ENCODE results near the gene EML3. TPM values are rescaled to one million over a fixed set of nuclear protein-coding genes. Genes with fewer than 3 reads are reported as not detected.

EML3 gene
- polyA plus RNA-seq, 1 donor from 2014 or later = 0.38 TPM

DNA sequence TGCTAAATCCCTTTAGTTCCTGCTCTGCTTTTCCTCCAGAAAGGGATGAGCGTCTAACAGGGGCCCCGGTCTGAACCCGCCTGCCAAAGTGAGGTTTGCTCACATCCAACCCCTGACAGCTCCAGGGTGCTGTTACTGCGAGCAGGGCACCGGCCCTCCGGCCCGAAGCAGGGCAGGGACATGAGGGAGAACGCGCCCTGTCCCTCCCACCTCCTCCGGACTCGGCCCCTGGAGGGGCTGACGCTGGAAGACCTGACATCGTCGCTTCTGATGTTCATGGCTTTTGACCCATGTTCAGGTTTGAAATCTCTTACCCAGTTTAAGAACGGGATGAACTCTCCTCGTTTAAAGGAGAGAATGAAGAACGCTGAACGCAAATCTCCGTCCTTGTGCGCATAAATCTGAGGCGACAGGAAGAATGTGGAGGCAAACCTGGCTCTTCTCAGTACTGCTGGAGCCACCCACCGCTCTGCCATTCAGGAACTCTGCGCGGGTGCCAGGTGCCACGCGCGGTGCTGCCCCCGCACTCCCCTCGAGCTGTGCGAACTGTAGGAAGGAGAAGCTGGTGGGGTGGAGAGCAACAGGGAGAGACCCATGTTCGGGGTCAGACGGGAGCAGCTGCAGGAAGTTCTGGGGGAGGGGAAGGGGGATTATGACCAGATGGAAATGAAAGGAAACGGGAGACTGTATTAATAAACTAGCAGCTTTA is 38.1 kb downstream of the EML3 start:
- H3K36me3 ChIP-seq (ENCODE audit: insufficient read depth, low read length) = no peaks in the 10 kb centered on the region
- peak overlapping the region; percentile 73 for H2AFZ ChIP-seq (ENCODE audit: low read depth, low read length)
- TF ChIP-seq, protein P1, sequence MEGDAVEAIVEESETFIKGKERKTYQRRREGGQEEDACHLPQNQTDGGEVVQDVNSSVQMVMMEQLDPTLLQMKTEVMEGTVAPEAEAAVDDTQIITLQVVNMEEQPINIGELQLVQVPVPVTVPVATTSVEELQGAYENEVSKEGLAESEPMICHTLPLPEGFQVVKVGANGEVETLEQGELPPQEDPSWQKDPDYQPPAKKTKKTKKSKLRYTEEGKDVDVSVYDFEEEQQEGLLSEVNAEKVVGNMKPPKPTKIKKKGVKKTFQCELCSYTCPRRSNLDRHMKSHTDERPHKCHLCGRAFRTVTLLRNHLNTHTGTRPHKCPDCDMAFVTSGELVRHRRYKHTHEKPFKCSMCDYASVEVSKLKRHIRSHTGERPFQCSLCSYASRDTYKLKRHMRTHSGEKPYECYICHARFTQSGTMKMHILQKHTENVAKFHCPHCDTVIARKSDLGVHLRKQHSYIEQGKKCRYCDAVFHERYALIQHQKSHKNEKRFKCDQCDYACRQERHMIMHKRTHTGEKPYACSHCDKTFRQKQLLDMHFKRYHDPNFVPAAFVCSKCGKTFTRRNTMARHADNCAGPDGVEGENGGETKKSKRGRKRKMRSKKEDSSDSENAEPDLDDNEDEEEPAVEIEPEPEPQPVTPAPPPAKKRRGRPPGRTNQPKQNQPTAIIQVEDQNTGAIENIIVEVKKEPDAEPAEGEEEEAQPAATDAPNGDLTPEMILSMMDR (IDR thresholded peaks at IDR 0.05; ENCODE audit: poor library complexity, severe bottlenecking) = no peak
- TF ChIP-seq POLR2AphosphoS5 (IDR thresholded peaks at IDR 0.05) (no peak), EP300 (conservative IDR thresholded peaks at IDR 0.05; ENCODE audit: poor library complexity, severe bottlenecking) (no peak), MXI1 (conservative IDR thresholded peaks at IDR 0.05; ENCODE audit: poor library complexity, severe bottlenecking) (no peak), TAF1 (IDR thresholded peaks at IDR 0.05; ENCODE audit: low read depth) (no peak), RAD21 (conservative IDR thresholded peaks at IDR 0.05) (no peak), SMC3 (conservative IDR thresholded peaks at IDR 0.05; ENCODE audit: poor library complexity) (no peak)
- TF ChIP-seq, protein P2, sequence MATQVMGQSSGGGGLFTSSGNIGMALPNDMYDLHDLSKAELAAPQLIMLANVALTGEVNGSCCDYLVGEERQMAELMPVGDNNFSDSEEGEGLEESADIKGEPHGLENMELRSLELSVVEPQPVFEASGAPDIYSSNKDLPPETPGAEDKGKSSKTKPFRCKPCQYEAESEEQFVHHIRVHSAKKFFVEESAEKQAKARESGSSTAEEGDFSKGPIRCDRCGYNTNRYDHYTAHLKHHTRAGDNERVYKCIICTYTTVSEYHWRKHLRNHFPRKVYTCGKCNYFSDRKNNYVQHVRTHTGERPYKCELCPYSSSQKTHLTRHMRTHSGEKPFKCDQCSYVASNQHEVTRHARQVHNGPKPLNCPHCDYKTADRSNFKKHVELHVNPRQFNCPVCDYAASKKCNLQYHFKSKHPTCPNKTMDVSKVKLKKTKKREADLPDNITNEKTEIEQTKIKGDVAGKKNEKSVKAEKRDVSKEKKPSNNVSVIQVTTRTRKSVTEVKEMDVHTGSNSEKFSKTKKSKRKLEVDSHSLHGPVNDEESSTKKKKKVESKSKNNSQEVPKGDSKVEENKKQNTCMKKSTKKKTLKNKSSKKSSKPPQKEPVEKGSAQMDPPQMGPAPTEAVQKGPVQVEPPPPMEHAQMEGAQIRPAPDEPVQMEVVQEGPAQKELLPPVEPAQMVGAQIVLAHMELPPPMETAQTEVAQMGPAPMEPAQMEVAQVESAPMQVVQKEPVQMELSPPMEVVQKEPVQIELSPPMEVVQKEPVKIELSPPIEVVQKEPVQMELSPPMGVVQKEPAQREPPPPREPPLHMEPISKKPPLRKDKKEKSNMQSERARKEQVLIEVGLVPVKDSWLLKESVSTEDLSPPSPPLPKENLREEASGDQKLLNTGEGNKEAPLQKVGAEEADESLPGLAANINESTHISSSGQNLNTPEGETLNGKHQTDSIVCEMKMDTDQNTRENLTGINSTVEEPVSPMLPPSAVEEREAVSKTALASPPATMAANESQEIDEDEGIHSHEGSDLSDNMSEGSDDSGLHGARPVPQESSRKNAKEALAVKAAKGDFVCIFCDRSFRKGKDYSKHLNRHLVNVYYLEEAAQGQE (IDR thresholded peaks at IDR 0.05; ENCODE audit: borderline replicate concordance) = no peak

DNA sequence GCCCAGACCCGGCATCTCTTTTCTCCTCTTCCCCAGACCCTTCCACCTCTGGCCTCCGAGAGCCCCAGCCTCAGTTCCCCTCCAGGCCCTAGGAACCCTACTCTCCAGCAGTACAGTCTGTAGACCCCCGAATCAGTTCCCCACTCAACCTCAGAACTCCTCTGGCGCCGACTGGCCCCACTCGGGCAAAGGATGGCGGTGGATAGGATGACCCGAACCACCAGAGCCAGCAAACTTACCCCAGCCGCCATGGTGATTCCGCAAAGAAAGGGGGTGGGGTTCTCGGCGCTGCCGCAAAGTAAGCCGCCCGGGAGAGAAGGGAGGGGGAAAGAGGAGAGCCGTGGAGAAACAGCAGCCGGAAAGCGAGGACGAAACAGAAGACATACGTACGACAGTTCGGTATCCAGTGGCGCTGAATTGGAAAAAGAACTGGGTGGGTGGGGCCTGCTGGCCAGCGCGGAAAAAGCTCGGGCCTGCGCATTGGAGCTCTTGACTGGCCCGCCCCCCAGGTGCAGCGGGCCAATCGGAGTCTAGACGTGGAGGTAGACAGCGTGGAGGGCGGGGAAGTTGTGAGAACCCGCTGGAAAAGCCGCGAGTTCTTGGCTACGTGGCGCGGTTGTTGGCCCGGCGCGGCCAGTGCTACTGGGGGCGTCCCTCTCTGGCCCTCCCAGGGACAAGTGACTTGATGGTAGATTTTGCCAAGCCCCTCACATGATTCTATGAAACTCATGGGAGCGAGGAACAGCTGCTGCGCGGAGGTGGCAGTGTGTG is 38.8 kb downstream of the EML3 start, which contains the start of gene EEF1G:
TSS of gene EEF1G (minus strand) at position 300 of the 771 bp plus-strand sequence. CDS start at position 251, 49 bp downstream.
- H4K20me1 ChIP-seq (ENCODE audit: insufficient read depth) = no peaks in the 10 kb centered on the region
- peak within 1 kb of the TSS; percentile 79 for H3K27ac ChIP-seq (ENCODE audit: low read length)
- H2AFZ ChIP-seq (ENCODE audit: low read depth, low read length) = peak within 1 kb of the TSS; percentile 73
- H3K9ac ChIP-seq (ENCODE audit: low read length) = peak within 1 kb of the TSS; percentile 84
- H3K9me2 ChIP-seq (ENCODE audit: insufficient read depth, low read length) = no peaks in the 10 kb centered on the region
- TF ChIP-seq TAF1 (IDR thresholded peaks at IDR 0.05; ENCODE audit: low read depth) (peak; percentile 98), SMC3 (conservative IDR thresholded peaks at IDR 0.05; ENCODE audit: poor library complexity) (no peak), EZH2 (IDR thresholded peaks at IDR 0.05; ENCODE audit: borderline replicate concordance, insufficient read depth, low read length, poor library complexity, severe bottlenecking) (no peak), POLR2AphosphoS5 (IDR thresholded peaks at IDR 0.05) (peak; percentile 86), EP300 (conservative IDR thresholded peaks at IDR 0.05; ENCODE audit: poor library complexity, severe bottlenecking) (peak; percentile 37), MXI1 (conservative IDR thresholded peaks at IDR 0.05; ENCODE audit: poor library complexity, severe bottlenecking) (peak; percentile 69), RAD21 (conservative IDR thresholded peaks at IDR 0.05) (peak; percentile 27)
- TF ChIP-seq, protein P1 (IDR thresholded peaks at IDR 0.05; ENCODE audit: poor library complexity, severe bottlenecking) = peak; percentile 15
- TF ChIP-seq, protein P2 (IDR thresholded peaks at IDR 0.05; ENCODE audit: borderline replicate concordance) = peak; percentile 98
- no peaks in the 10 kb centered on the region for H3F3A ChIP-seq (ENCODE audit: insufficient read depth, low read length, poor library complexity, severe bottlenecking)
- peaks cover 33% of the 10 kb centered on the region for H3K79me2 ChIP-seq (replicated peaks; ENCODE audit: insufficient read depth, low read length)
- H3K9me3 ChIP-seq (ENCODE audit: low read length) = no peaks in the 10 kb centered on the region
- H3K4me2 ChIP-seq (ENCODE audit: low read length) = peak within 1 kb of the TSS; percentile 70
- no peaks in the 10 kb centered on the region for H3K27me3 ChIP-seq (ENCODE audit: insufficient read depth, low read depth, low read length)
- peak within 1 kb of the TSS; percentile 87 for H3K4me3 ChIP-seq (ENCODE audit: low read length)
- H3K36me3 ChIP-seq (ENCODE audit: insufficient read depth, low read length) = peaks cover 4% of the 10 kb centered on the region

More for the DNA sequence above, 38.1 kb downstream of the EML3 start:
- Histone ChIP-seq H3K79me2 (replicated peaks; ENCODE audit: insufficient read depth, low read length) (peaks cover 33% of the 10 kb centered on the region), H3K9me2 (ENCODE audit: insufficient read depth, low read length) (no peaks in the 10 kb centered on the region), H3F3A (ENCODE audit: insufficient read depth, low read length, poor library complexity, severe bottlenecking) (no peaks in the 10 kb centered on the region), H3K9ac (ENCODE audit: low read length) (peak overlapping the region; percentile 75), H3K27ac (ENCODE audit: low read length) (peak overlapping the region; percentile 74), H3K9me3 (ENCODE audit: low read length) (no peaks in the 10 kb centered on the region), H3K4me3 (ENCODE audit: low read length) (peak overlapping the region; percentile 87), H3K4me2 (ENCODE audit: low read length) (peak overlapping the region; percentile 70), H4K20me1 (ENCODE audit: insufficient read depth) (no peaks in the 10 kb centered on the region), H3K27me3 (ENCODE audit: insufficient read depth, low read depth, low read length) (no peaks in the 10 kb centered on the region)
